Natural killer cell (primary cell): ENCODE data around the gene GNAT1. TPM values are rescaled to one million over a fixed set of nuclear protein-coding genes. Genes with fewer than 3 reads are reported as not detected.

Source experiments
- ATAC-seq, 3 donors: fragments of 150-1000 bp in 2 of 3; fragments of 200-7000 bp in 1 of 3; cut with Tn5 transposase; 1 replicate in 1 of 3; 2 replicates in 2 of 3; pipeline ENCODE4 v1.10.0; 2021; ENCODE audit warnings: mild to moderate bottlenecking in 2 of 3, moderate library complexity in 2 of 3
- DNase-seq, 2 donors: peaks; one replicate each; pipeline versions ENCODE4 v3.0.0 to v3.0.0-alpha.2; 2013 to 2021; ENCODE audit warnings: mixed read lengths in 1 of 2
- H3K27ac ChIP-seq: one replicate; pipeline ENCODE4 v1.5.1; 2013; ENCODE audit warnings: mild to moderate bottlenecking, low read length
- H3K27me3 ChIP-seq: one replicate; pipeline ENCODE4 v1.6.1; 2013; ENCODE audit warnings: low read length; ENCODE audit not compliant: control insufficient read depth, insufficient read depth
- H3K36me3 ChIP-seq: one replicate; pipeline ENCODE4 v1.6.1; 2013; ENCODE audit warnings: low read length; ENCODE audit not compliant: control insufficient read depth, insufficient read depth
- H3K4me1 ChIP-seq: one replicate; pipeline ENCODE4 v1.6.1; 2013; ENCODE audit warnings: low read length; ENCODE audit not compliant: control insufficient read depth, insufficient read depth
- H3K4me3 ChIP-seq: one replicate; pipeline ENCODE4 v1.5.1; 2013; ENCODE audit warnings: low read length
- H3K9me3 ChIP-seq: one replicate; pipeline ENCODE4 v1.6.1; 2013; ENCODE audit warnings: low read length; ENCODE audit not compliant: control insufficient read depth, insufficient read depth
- H3K27ac Mint-ChIP-seq, 2 donors: one replicate each; pipeline ENCODE4 v1.8.0; 2022; ENCODE audit warnings: mild to moderate bottlenecking in 2 of 2, mixed read lengths in 2 of 2, moderate library complexity in 1 of 2
- H3K27me3 Mint-ChIP-seq, 2 donors: one replicate each; pipeline ENCODE4 v1.8.0; 2022; ENCODE audit warnings: low read depth in 2 of 2, mixed read lengths in 2 of 2
- H3K36me3 Mint-ChIP-seq: one replicate; pipeline ENCODE4 v1.8.0; 2022; ENCODE audit warnings: mixed read lengths
- H3K4me1 Mint-ChIP-seq, 2 donors: one replicate each; pipeline ENCODE4 v1.8.0; 2022; ENCODE audit warnings: mixed read lengths in 2 of 2
- H3K4me3 Mint-ChIP-seq: one replicate; pipeline ENCODE4 v1.8.0; 2022; ENCODE audit warnings: mild to moderate bottlenecking, moderate library complexity, mixed read lengths
- H3K9me3 Mint-ChIP-seq, 2 donors: one replicate each; pipeline ENCODE4 v1.8.0; 2022; ENCODE audit warnings: mixed read lengths in 2 of 2
- CTCF ChIP-seq: fragments of 200-600 bp; IDR thresholded peaks from one replicate; pipeline ENCODE4 v1.8.0; 2022; ENCODE audit warnings: antibody characterized with exemption
- WGBS: methylation state at CpG from one replicate; pipeline ENCODE4 v1.1.7; 2013; ENCODE audit warnings: missing lambda C conversion rate; ENCODE audit not compliant: insufficient coverage; 5-methylcytosine and 5-hydroxymethylcytosine counted together
- intact Hi-C: fragments of 100-400 bp; cut with micrococcal nuclease; formaldehyde crosslinking; loops from one replicate; pipeline ENCODE4 v1.14.2; 2022
- total RNA-seq, 4 donors: library from RNA; stranded (reverse); fragments of 120-200 nt in 1 of 4; gene quantifications; one replicate each; pipeline versions ENCODE4 v1.2.3 to v1.2.4, GENCODE V29; 2013 to 2022

The GNAT1 gene
- total RNA-seq, 3 donors from 2014 or later (not counting 1 experiment from before 2014, with no cell fraction given) = not detected

- Histone ChIP-seq H3K4me1 (no peaks in the 10 kb centered on the region), H3K27ac (no peak overlapping the region), H3K27me3 (no peaks in the 10 kb centered on the region), H3K4me3 (no peak overlapping the region), H3K36me3 (no peaks in the 10 kb centered on the region), H3K9me3 (no peaks in the 10 kb centered on the region)
- no peaks in the 10 kb centered on the region for H3K4me1 Mint-ChIP-seq
- intact Hi-C loops = no loop called here
- no peaks in the 10 kb centered on the region for H3K27me3 Mint-ChIP-seq
- no peak overlapping the region for H3K4me3 Mint-ChIP-seq
- ATAC-seq = no peak
- no peaks in the 10 kb centered on the region for H3K9me3 Mint-ChIP-seq
- DNase-seq = no peak
- 90% methylated on average over 7 of the region's 7 CpGs for WGBS
- no peak overlapping the region for H3K27ac Mint-ChIP-seq
- H3K36me3 Mint-ChIP-seq = no peaks in the 10 kb centered on the region
- no peak for TF ChIP-seq CTCF
Observed at GRCh38 chr3:50167841-50168209, 23.6 kb upstream of the GNAT1 start.

GRCh38 chr3:50168388-50168787, 23.0 kb upstream of the GNAT1 start:
- intact Hi-C loops = no loop called here
- Mint-ChIP-seq H3K4me1 (no peaks in the 10 kb centered on the region), H3K9me3 (no peaks in the 10 kb centered on the region), H3K36me3 (no peaks in the 10 kb centered on the region), H3K4me3 (no peak overlapping the region), H3K27ac (no peak overlapping the region), H3K27me3 (no peaks in the 10 kb centered on the region)
- Histone ChIP-seq H3K4me1 (no peaks in the 10 kb centered on the region), H3K27ac (no peak overlapping the region), H3K9me3 (no peaks in the 10 kb centered on the region), H3K36me3 (no peaks in the 10 kb centered on the region), H3K27me3 (no peaks in the 10 kb centered on the region), H3K4me3 (no peak overlapping the region)
- no peak for TF ChIP-seq CTCF
- WGBS = 92% methylated on average over 9 of the region's 9 CpGs
- ATAC-seq (no peak), DNase-seq (no peak)

GRCh38 chr3:50168791-50169190, 22.6 kb upstream of the GNAT1 start:
- DNase-seq (no peak), ATAC-seq (no peak)
- Mint-ChIP-seq H3K27me3 (peaks cover 0 to 1% of the 10 kb centered on the region in 2 donors), H3K9me3 (no peaks in the 10 kb centered on the region), H3K36me3 (no peaks in the 10 kb centered on the region), H3K4me3 (no peak overlapping the region), H3K27ac (no peak overlapping the region), H3K4me1 (peaks cover 0 to 3% of the 10 kb centered on the region in 2 donors)
- no peaks in the 10 kb centered on the region for H3K27me3 ChIP-seq
- H3K4me3 ChIP-seq = no peak overlapping the region
- H3K9me3 ChIP-seq = no peaks in the 10 kb centered on the region
- 91% methylated on average over 6 of the region's 6 CpGs for WGBS
- no peaks in the 10 kb centered on the region for H3K36me3 ChIP-seq
- intact Hi-C loops = no loop called here
- no peak overlapping the region for H3K27ac ChIP-seq
- no peak for TF ChIP-seq CTCF
- H3K4me1 ChIP-seq = no peaks in the 10 kb centered on the region

- Histone ChIP-seq H3K9me3 (no peaks in the 10 kb centered on the region), H3K36me3 (no peaks in the 10 kb centered on the region), H3K4me1 (no peaks in the 10 kb centered on the region), H3K27ac (no peak overlapping the region), H3K4me3 (no peak overlapping the region), H3K27me3 (no peaks in the 10 kb centered on the region)
- H3K36me3 Mint-ChIP-seq = no peaks in the 10 kb centered on the region
- ATAC-seq (no peak), DNase-seq (no peak)
- peaks cover 0 to 4% of the 10 kb centered on the region in 2 donors for H3K4me1 Mint-ChIP-seq
- intact Hi-C loops = no loop called here
- no peak overlapping the region for H3K4me3 Mint-ChIP-seq
- peaks cover 0 to 2% of the 10 kb centered on the region in 2 donors for H3K27me3 Mint-ChIP-seq
- 88% methylated on average over 11 of the region's 11 CpGs for WGBS
- no peak for TF ChIP-seq CTCF
- H3K9me3 Mint-ChIP-seq = no peaks in the 10 kb centered on the region
- no peak overlapping the region for H3K27ac Mint-ChIP-seq
Observed at GRCh38 chr3:50169232-50169832, 22.1 kb upstream of the GNAT1 start.
